ENCODE data around the gene COX20.
"Not testable (repeated sequence)": the region's sequence is repeated elsewhere in the genome, so short reads cannot be mapped to it uniquely, and the experiment has no call there.

COX20 gene

DNA sequence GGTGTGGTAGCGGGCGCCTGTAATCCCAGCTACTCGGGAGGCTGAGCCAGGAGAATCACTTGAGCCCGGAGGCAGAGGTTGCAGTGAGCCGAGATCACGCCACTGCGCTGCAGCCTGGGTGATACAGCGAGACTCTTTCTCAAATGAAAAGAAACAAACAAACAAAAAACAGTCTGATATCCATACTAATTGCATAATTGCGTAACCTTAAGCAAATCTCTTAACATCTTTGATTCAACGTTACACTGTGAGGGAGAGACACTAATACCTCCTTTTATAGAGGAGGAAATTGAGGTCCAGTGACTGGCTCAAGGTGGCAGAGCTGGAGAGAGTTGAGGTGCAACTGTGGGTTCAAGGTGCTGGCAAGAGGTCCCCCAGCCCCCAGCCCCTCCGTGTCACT, 12.6 kb upstream of the COX20 start:
- no peak for TF ChIP-seq CTCF (IDR thresholded peaks at IDR 0.05)
- Histone ChIP-seq H3K4me3 (ENCODE audit: low read depth in 1 of 2, low read length in 1 of 2) (no peak overlapping the region), H3K4me1 (ENCODE audit: control insufficient read depth in 1 of 2, insufficient read depth in 1 of 2, low read depth in 1 of 2, low read length in 1 of 2) (peaks cover 0 to under 1% of the 10 kb centered on the region in 2 experiments), H3K27ac (no peak overlapping the region), H3K9me3 (no peaks in the 10 kb centered on the region), H3K27me3 (no peaks in the 10 kb centered on the region), H3K36me3 (no peaks in the 10 kb centered on the region)

GRCh38 chr1:244826712-244827111, 8.7 kb upstream of the COX20 start:
- no peak overlapping the region for H3K27ac ChIP-seq
- no peak overlapping the region for H3K4me3 ChIP-seq (ENCODE audit: low read depth in 1 of 2, low read length in 1 of 2)
- H3K9me3 ChIP-seq = no peaks in the 10 kb centered on the region
- no peaks in the 10 kb centered on the region for H3K27me3 ChIP-seq
- H3K4me1 ChIP-seq (ENCODE audit: control insufficient read depth in 1 of 2, insufficient read depth in 1 of 2, low read depth in 1 of 2, low read length in 1 of 2) = no peaks in the 10 kb centered on the region
- H3K36me3 ChIP-seq = peaks cover 5% of the 10 kb centered on the region
- TF ChIP-seq CTCF (IDR thresholded peaks at IDR 0.05) = no peak

GRCh38 chr1:244830639-244831038, 4.8 kb upstream of the COX20 start:
- Histone ChIP-seq H3K4me3 (ENCODE audit: low read depth in 1 of 2, low read length in 1 of 2) (no peak overlapping the region), H3K36me3 (peaks cover 5% of the 10 kb centered on the region)
- no peak for TF ChIP-seq CTCF (IDR thresholded peaks at IDR 0.05)

GRCh38 chr1:244833260-244833659, 2.2 kb upstream of the COX20 start:
- peak overlapping the region; percentile 97 to 100 for H3K4me3 ChIP-seq (ENCODE audit: low read depth in 1 of 2, low read length in 1 of 2)
- H3K9me3 ChIP-seq, H3K27me3 ChIP-seq, H3K36me3 ChIP-seq: not testable (repeated sequence)
- H3K27ac ChIP-seq = peak overlapping the region; percentile 99
- peaks cover 22 to 29% of the 10 kb centered on the region in 2 experiments for H3K4me1 ChIP-seq (ENCODE audit: control insufficient read depth in 1 of 2, insufficient read depth in 1 of 2, low read depth in 1 of 2, low read length in 1 of 2)

More at GRCh38 chr1:244830639-244831038, 4.8 kb upstream of the COX20 start:
- Histone ChIP-seq H3K4me1 (ENCODE audit: control insufficient read depth in 1 of 2, insufficient read depth in 1 of 2, low read depth in 1 of 2, low read length in 1 of 2) (peaks cover 14 to 17% of the 10 kb centered on the region in 2 experiments), H3K9me3 (no peaks in the 10 kb centered on the region), H3K27me3 (no peaks in the 10 kb centered on the region), H3K27ac (no peak overlapping the region)

- Histone ChIP-seq H3K4me3 (ENCODE audit: low read depth in 1 of 2, low read length in 1 of 2) (peak overlapping the region; percentile 97 to 100), H3K4me1 (ENCODE audit: control insufficient read depth in 1 of 2, insufficient read depth in 1 of 2, low read depth in 1 of 2, low read length in 1 of 2) (peaks cover 22 to 29% of the 10 kb centered on the region in 2 experiments), H3K36me3 (peaks cover 5% of the 10 kb centered on the region), H3K9me3 (no peaks in the 10 kb centered on the region), H3K27me3 (no peaks in the 10 kb centered on the region), H3K27ac (peak overlapping the region; percentile 99)
- TF ChIP-seq CTCF (IDR thresholded peaks at IDR 0.05) = no peak
These were observed 1.5 kb upstream of the COX20 start for GRCh38 chr1:244833734-244834542.

DNA sequence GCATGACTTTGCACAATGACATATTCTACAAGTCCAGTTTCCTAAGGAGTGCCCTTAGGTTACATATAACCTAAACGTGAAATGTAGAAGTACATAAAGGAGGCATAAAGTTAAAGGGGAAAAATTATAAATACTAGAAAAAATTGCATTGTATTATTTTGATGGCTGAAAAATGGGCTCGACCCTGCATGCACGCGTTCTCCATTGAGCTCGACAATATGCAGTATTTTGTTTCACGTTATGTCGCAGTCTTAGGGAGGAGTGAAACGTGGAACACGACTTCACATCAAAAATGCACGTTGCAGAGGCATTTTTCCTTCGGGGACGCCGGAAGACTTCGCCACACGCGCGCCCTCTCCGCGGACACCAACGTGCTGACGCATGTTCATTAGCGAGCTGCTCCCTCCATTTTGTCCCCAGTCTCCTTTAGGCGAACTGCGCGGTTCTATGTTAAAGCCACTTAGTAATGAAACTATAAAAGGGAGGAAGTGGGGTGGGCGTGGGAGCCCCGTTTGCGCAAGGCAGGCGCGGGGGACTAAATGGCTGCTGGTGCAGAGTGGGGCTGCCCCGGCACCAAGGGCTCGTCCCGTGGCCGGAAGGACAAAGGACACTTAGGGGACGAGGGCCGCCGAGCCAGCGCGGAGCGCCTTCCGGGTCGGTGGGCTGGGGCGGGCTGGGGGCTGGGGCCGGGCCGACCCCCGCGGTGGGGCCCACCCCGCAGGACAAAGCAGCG, 749 bp upstream of the COX20 start:
- no peak for TF ChIP-seq CTCF (IDR thresholded peaks at IDR 0.05)
- H3K27ac ChIP-seq = peak overlapping the region; percentile 99
- peak overlapping the region; percentile 97 to 100 for H3K4me3 ChIP-seq (ENCODE audit: low read depth in 1 of 2, low read length in 1 of 2)
- H3K4me1 ChIP-seq (ENCODE audit: control insufficient read depth in 1 of 2, insufficient read depth in 1 of 2, low read depth in 1 of 2, low read length in 1 of 2) = peaks cover 22 to 29% of the 10 kb centered on the region in 2 experiments
- no peaks in the 10 kb centered on the region for H3K27me3 ChIP-seq
- H3K36me3 ChIP-seq = peaks cover 5% of the 10 kb centered on the region
- H3K9me3 ChIP-seq = no peaks in the 10 kb centered on the region

Measured in neutrophil (primary cell).